OCI-LY1 (cell line): ENCODE measurements around the gene FHIT.
"Not testable (repeated sequence)": the region's sequence is repeated elsewhere in the genome, so short reads cannot be mapped to it uniquely, and the experiment has no call there.

Experiments used
- H2AFZ ChIP-seq: fragments of 200-600 bp; sonication (generic), shearing (Covaris generic); 2 replicates; pipeline ENCODE4 v1.6.0; 2014; ENCODE audit warnings: antibody characterized with exemption, mild to moderate bottlenecking, low read length
- H3F3A ChIP-seq: fragments of 200-600 bp; sonication (generic), shearing (Covaris generic); 2 replicates; pipeline ENCODE4 v1.6.0; 2014; ENCODE audit warnings: mild to moderate bottlenecking, antibody characterized with exemption, low read length, moderate library complexity; ENCODE audit not compliant: insufficient read depth
- H3K27ac ChIP-seq: fragments of 200-600 bp; sonication (generic); 2 replicates; pipeline ENCODE4 v1.5.1; 2014; ENCODE audit warnings: low read length, mixed run types, mild to moderate bottlenecking, low read depth; ENCODE audit not compliant: poor library complexity, severe bottlenecking
- H3K27me3 ChIP-seq: fragments of 200-600 bp; sonication (generic); 2 replicates; pipeline ENCODE4 v1.6.0; 2014; ENCODE audit warnings: antibody characterized with exemption, mild to moderate bottlenecking, low read length, moderate library complexity; ENCODE audit not compliant: insufficient read depth
- H3K36me3 ChIP-seq: fragments of 200-600 bp; sonication (generic); 2 replicates; pipeline ENCODE4 v1.6.1; 2014; ENCODE audit warnings: mild to moderate bottlenecking, antibody characterized with exemption, low read length, moderate library complexity, mixed read lengths; ENCODE audit not compliant: insufficient read depth
- H3K4me1 ChIP-seq: fragments of 200-600 bp; sonication (generic); 2 replicates; pipeline ENCODE4 v1.5.1; 2014; ENCODE audit warnings: mild to moderate bottlenecking, low read length, moderate library complexity; ENCODE audit not compliant: insufficient read depth, severe bottlenecking
- H3K4me2 ChIP-seq: fragments of 200-600 bp; sonication (generic), shearing (Covaris generic); 2 replicates; pipeline ENCODE4 v1.6.1; 2014; ENCODE audit warnings: low read length
- H3K4me3 ChIP-seq: fragments of 200-600 bp; sonication (generic); 2 replicates; pipeline ENCODE4 v1.5.1; 2014; ENCODE audit warnings: low read length, low read depth, mild to moderate bottlenecking, mixed read lengths; ENCODE audit not compliant: poor library complexity, severe bottlenecking
- H3K79me2 ChIP-seq: fragments of 200-600 bp; shearing (Covaris generic); 2 replicates; pipeline ENCODE4 v1.6.1; 2016; ENCODE audit warnings: mixed run types, low read length, mixed read lengths; ENCODE audit not compliant: insufficient read depth
- H3K9ac ChIP-seq: fragments of 200-600 bp; sonication (generic), shearing (Covaris generic); 2 replicates; pipeline ENCODE4 v1.6.1; 2014; ENCODE audit warnings: mild to moderate bottlenecking, low read length, mixed read lengths
- H3K9me2 ChIP-seq: fragments of 200-600 bp; sonication (generic), shearing (Covaris generic); 2 replicates; pipeline ENCODE4 v1.6.1; 2014; ENCODE audit warnings: low read depth, mild to moderate bottlenecking, low read length, mixed read lengths
- H3K9me3 ChIP-seq: fragments of 200-600 bp; shearing (Covaris generic); 2 replicates; pipeline ENCODE4 v1.6.1; 2014; ENCODE audit warnings: low read length, mixed read lengths
- H4K20me1 ChIP-seq: fragments of 200-600 bp; sonication (generic), shearing (Covaris generic); 2 replicates; pipeline ENCODE4 v1.6.0; 2016; ENCODE audit warnings: mild to moderate bottlenecking, low read length; ENCODE audit not compliant: insufficient read depth
- EZH2 ChIP-seq: fragments of 200-600 bp; sonication (generic), shearing (Covaris generic); IDR thresholded peaks from 2 replicates; pipeline ENCODE4 v1.8.0; 2017; ENCODE audit warnings: borderline replicate concordance, mixed run types, mild to moderate bottlenecking, antibody characterized with exemption, low read length, moderate library complexity, mixed read lengths
- TF ChIP-seq, protein P1 (sequence below): fragments of 200-600 bp; sonication (generic), shearing (Covaris generic); IDR thresholded peaks from 2 replicates; pipeline ENCODE4 v1.5.1; 2017; ENCODE audit warnings: mild to moderate bottlenecking, antibody characterized with exemption, low read length, moderate library complexity, mixed read lengths

FHIT gene

GRCh38 chr3:61018807-61019206 lies 232.4 kb downstream of the FHIT start:
- Histone ChIP-seq H3K9ac (no peak overlapping the region), H3K9me3 (no peaks in the 10 kb centered on the region), H2AFZ (no peak overlapping the region), H3K9me2 (no peaks in the 10 kb centered on the region), H3F3A (no peaks in the 10 kb centered on the region), H3K4me2 (no peak overlapping the region), H4K20me1 (no peaks in the 10 kb centered on the region), H3K79me2 (no peaks in the 10 kb centered on the region), H3K4me1 (no peaks in the 10 kb centered on the region), H3K4me3 (no peak overlapping the region), H3K27me3 (no peaks in the 10 kb centered on the region), H3K36me3 (no peaks in the 10 kb centered on the region), H3K27ac (no peak overlapping the region)
- TF ChIP-seq, protein P1, sequence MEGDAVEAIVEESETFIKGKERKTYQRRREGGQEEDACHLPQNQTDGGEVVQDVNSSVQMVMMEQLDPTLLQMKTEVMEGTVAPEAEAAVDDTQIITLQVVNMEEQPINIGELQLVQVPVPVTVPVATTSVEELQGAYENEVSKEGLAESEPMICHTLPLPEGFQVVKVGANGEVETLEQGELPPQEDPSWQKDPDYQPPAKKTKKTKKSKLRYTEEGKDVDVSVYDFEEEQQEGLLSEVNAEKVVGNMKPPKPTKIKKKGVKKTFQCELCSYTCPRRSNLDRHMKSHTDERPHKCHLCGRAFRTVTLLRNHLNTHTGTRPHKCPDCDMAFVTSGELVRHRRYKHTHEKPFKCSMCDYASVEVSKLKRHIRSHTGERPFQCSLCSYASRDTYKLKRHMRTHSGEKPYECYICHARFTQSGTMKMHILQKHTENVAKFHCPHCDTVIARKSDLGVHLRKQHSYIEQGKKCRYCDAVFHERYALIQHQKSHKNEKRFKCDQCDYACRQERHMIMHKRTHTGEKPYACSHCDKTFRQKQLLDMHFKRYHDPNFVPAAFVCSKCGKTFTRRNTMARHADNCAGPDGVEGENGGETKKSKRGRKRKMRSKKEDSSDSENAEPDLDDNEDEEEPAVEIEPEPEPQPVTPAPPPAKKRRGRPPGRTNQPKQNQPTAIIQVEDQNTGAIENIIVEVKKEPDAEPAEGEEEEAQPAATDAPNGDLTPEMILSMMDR, result no peak
- TF ChIP-seq EZH2, result no peak

- H3K27ac ChIP-seq, H2AFZ ChIP-seq, H3F3A ChIP-seq, H3K36me3 ChIP-seq, H3K79me2 ChIP-seq, H3K9me2 ChIP-seq, H3K4me1 ChIP-seq, H3K4me3 ChIP-seq, H4K20me1 ChIP-seq, H3K4me2 ChIP-seq, H3K9ac ChIP-seq, H3K9me3 ChIP-seq, H3K27me3 ChIP-seq: not testable (repeated sequence)
These were observed 234.2 kb downstream of the FHIT start for GRCh38 chr3:61017028-61017427.

DNA sequence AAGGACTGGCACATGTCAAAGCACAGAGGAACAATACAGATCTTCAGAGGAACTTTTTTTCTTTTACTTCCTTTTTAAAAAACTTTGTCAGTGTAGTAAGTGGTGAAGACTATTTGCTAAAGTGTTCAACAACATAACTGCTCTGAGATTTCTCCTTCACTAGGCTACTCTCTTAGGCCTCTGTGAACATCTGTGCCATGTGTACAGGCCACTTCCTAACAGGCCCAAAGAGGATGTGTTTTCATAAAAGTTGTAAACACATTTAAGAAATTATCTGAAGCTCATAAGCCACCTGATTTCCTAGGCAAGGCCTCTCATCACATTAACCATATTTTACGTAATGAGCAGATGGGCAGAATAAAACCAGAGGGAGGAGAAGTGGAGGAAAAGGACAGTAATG lies 235.4 kb downstream of the FHIT start:
- no peak overlapping the region for H2AFZ ChIP-seq
- no peaks in the 10 kb centered on the region for H3K9me3 ChIP-seq
- H3K4me3 ChIP-seq, result no peak overlapping the region
- H3K9me2 ChIP-seq, result no peaks in the 10 kb centered on the region
- no peaks in the 10 kb centered on the region for H3F3A ChIP-seq
- TF ChIP-seq EZH2, result no peak
- TF ChIP-seq, protein P1, result no peak
- H3K79me2 ChIP-seq, result no peaks in the 10 kb centered on the region
- no peaks in the 10 kb centered on the region for H3K27me3 ChIP-seq
- no peaks in the 10 kb centered on the region for H3K36me3 ChIP-seq
- no peak overlapping the region for H3K9ac ChIP-seq
- H3K4me2 ChIP-seq, result no peak overlapping the region
- H4K20me1 ChIP-seq, result no peaks in the 10 kb centered on the region
- no peaks in the 10 kb centered on the region for H3K4me1 ChIP-seq
- H3K27ac ChIP-seq, result no peak overlapping the region

GRCh38 chr3:61015408-61015807 lies 235.8 kb downstream of the FHIT start:
- Histone ChIP-seq H3K9ac (no peak overlapping the region), H2AFZ (no peak overlapping the region), H3K27ac (no peak overlapping the region), H3K4me2 (no peak overlapping the region), H4K20me1 (no peaks in the 10 kb centered on the region), H3K36me3 (no peaks in the 10 kb centered on the region), H3K4me1 (no peaks in the 10 kb centered on the region), H3F3A (no peaks in the 10 kb centered on the region), H3K79me2 (no peaks in the 10 kb centered on the region), H3K9me3 (no peaks in the 10 kb centered on the region), H3K9me2 (no peaks in the 10 kb centered on the region), H3K27me3 (no peaks in the 10 kb centered on the region), H3K4me3 (no peak overlapping the region)
- no peak for TF ChIP-seq EZH2
- TF ChIP-seq, protein P1, result no peak
